ENCODE data around the gene LRRC15.

LRRC15 gene

DNA sequence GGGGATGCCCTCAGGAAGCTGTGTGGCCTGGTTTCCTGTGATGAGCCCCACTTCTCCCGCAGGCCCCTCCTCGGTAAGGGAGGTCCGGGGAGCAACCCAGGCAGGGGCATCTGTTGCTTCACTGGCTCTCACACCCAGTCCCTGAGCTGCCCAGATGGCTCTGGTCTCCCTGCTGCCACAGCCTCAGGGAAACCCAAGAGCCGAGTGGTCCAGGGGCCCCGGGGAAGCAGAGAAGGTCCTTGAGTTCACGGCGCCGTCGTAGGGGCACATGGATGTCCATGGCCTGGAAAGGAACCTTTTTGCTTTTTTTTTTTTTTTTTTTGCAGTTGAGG, 13.3 kb upstream of the LRRC15 start:
- POLR2A ChIA-PET = no interaction called here
- TF ChIP-seq, protein P1, sequence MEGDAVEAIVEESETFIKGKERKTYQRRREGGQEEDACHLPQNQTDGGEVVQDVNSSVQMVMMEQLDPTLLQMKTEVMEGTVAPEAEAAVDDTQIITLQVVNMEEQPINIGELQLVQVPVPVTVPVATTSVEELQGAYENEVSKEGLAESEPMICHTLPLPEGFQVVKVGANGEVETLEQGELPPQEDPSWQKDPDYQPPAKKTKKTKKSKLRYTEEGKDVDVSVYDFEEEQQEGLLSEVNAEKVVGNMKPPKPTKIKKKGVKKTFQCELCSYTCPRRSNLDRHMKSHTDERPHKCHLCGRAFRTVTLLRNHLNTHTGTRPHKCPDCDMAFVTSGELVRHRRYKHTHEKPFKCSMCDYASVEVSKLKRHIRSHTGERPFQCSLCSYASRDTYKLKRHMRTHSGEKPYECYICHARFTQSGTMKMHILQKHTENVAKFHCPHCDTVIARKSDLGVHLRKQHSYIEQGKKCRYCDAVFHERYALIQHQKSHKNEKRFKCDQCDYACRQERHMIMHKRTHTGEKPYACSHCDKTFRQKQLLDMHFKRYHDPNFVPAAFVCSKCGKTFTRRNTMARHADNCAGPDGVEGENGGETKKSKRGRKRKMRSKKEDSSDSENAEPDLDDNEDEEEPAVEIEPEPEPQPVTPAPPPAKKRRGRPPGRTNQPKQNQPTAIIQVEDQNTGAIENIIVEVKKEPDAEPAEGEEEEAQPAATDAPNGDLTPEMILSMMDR (IDR thresholded peaks at IDR 0.05; ENCODE audit: control extremely low read depth, extremely low read depth, low read depth, missing control alignments) = no peak
- no peak for DNase-seq (ENCODE audit: extremely low spot score)
- CTCF ChIA-PET = interaction anchor here (1.0 kb wide), 1 partner anchor 13 kb away, joined by 3 read pairs; no protein-coding TSS in a partner anchor

DNA sequence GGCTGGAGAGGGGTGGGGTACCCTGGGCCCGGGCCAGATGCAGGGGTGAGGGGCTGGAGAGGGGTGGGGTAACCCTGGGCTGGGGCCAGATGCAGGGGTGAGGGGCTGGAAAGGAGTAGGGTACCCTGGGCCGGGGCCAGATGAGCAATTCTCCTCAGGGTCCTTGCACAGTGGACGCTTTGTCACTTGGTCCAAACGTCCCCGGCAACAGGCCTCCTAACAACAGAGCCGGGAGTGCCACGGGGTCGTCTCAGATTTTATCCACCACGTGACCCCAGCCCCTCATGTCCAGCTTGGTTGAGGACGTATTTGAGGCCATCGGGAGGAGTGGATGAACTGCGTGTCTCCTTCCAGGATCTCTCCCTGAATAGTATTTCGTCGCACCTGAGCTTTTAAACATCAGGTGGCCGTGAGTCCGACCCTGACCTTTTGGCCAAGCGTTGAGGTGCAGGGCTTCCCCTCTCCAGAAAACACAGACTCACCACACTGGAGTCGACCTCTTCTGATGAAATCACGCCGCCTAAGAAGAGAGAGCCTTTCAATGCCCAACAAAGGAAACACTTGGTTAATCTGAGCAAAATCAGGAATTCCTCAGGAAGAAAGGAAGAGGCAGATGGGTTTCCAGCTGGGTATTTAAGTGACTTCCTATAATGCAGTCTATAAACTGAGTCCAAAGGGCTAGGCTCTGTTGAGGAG, 12.8 kb upstream of the LRRC15 start:
- DNase-seq (ENCODE audit: extremely low spot score) = no peak
- ChIA-PET POLR2A (no interaction called here), CTCF (interaction anchor here (1.0 kb wide), 1 partner anchor 14 kb away, joined by 3 read pairs; no protein-coding TSS in a partner anchor)
- TF ChIP-seq, protein P1 (IDR thresholded peaks at IDR 0.05; ENCODE audit: control extremely low read depth, extremely low read depth, low read depth, missing control alignments) = no peak

DNA sequence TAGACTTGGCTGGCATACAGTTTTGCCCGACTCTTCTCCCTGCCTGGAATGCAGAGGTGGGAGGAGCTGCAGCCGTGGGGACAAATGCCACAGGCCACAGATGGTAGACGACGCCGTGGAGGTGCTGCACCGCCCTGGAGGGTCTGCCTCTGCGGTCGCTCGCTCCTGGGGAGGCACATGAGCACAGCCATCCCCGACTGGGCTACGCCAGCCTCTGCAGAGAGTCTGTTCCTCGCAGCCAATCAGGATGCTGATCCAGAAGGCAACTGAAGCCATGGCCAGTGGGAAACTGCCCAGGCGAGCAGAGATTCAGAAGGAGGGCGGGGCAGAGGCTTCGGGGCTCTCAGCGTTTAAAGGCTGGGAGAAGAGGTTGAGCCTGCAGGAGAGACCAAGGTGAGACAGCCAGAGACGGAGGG, 11.9 kb upstream of the LRRC15 start:
- POLR2A ChIA-PET = no interaction called here

DNA sequence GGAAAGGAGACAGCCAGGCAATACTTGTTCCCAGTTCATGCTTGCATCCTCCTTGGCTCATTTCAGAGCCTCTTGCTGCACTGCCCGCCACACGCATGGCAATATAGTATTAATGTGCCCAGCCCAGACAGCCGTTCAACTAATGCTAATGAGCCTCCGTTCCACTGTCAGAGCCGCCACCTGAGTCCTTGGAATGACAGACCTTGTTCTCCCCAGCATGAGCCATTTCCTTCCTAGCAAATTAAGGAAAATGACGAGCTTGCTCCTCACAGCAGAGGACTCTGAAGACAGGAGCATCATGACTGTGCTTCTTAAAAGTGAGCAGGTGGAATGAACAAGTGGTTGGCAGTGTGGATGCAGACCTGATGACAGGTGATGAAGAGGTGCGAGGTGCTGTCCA, 10.8 kb upstream of the LRRC15 start:
- ChIA-PET CTCF (interaction anchor here (0.7 kb wide), 1 partner anchor 47 kb away, joined by 4 read pairs; no protein-coding TSS in a partner anchor), POLR2A (no interaction called here)
- DNase-seq (ENCODE audit: extremely low spot score) = no peak
- TF ChIP-seq, protein P1 (IDR thresholded peaks at IDR 0.05; ENCODE audit: control extremely low read depth, extremely low read depth, low read depth, missing control alignments) = no peak

More for the DNA sequence above, 11.9 kb upstream of the LRRC15 start:
- no peak for DNase-seq (ENCODE audit: extremely low spot score)
- TF ChIP-seq, protein P1 (IDR thresholded peaks at IDR 0.05; ENCODE audit: control extremely low read depth, extremely low read depth, low read depth, missing control alignments) = no peak
- CTCF ChIA-PET = no interaction called here

DNA sequence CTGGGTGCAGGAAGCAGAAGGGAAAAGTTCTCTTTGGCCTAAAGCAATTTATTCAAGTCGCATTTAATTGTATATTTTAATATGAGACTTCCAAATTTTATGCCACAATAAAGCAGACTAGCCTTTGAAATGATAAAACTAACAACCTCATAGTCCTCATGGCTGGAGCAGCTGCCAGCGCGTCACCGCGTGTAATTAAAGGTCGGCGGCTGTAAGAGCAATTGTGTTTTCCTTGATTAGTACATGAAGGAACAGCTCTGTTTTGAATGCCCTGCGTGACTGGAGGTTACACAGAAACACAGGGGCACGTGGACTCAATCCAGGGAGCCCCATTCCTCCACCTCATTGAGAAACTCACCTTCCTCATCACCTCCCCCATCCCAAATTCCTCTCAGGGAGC, 10.1 kb upstream of the LRRC15 start:
- TF ChIP-seq, protein P1 (IDR thresholded peaks at IDR 0.05; ENCODE audit: control extremely low read depth, extremely low read depth, low read depth, missing control alignments) = no peak
- POLR2A ChIA-PET = no interaction called here
- CTCF ChIA-PET = interaction anchor here (1.4 to 1.6 kb wide), 2 partner anchors 10 to 12 kb away, joined by 3 to 4 read pairs; no protein-coding TSS in a partner anchor
- DNase-seq (ENCODE audit: extremely low spot score) = no peak

DNA sequence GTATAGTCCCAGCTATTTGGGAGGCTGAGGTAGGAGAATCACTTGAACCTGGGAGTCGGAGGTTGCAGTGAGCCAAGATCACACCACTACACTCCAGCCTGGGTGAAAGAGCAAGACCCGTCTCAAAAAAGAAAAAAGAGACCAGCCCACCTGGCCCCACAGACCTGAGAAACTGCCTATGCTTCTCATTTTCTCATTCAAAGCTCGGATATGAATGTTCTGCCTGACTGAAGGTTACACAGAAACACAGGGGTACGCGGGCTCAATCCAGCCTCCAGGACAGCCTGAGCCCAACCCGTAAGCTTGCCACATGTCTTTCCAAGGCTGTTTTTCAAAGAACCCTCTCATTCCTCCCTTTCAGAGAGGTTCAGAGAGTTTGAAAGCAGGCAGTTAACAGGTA, 9.7 kb upstream of the LRRC15 start:
- POLR2A ChIA-PET = no interaction called here
- TF ChIP-seq, protein P1 (IDR thresholded peaks at IDR 0.05; ENCODE audit: control extremely low read depth, extremely low read depth, low read depth, missing control alignments) = no peak
- CTCF ChIA-PET = interaction anchor here (1.4 to 2.6 kb wide), 3 partner anchors 11 to 35 kb away, joined by 3 to 7 read pairs (median 4); no protein-coding TSS in a partner anchor
- DNase-seq (ENCODE audit: extremely low spot score) = no peak

Measured in GM10248 (cell line).